Amniotic stem cell (primary cell): Measurements from ENCODE around the gene TSPY8.
"Not testable (repeated sequence)": the region's sequence is repeated elsewhere in the genome, so short reads cannot be mapped to it uniquely, and the experiment has no call there.

Experiments used
- DNase-seq: peaks from one replicate; lab custom pipeline; 2025; lab: John Stamatoyannopoulos, UW

TSPY8 gene

GRCh38 chrY:9357497-9357896 is at the start of gene TSPY8:
TSPY8 (plus strand) TSS chrY:9357797; CDS start chrY:9357843, 46 bp downstream.
- not testable (repeated sequence) for DNase-seq

- no peak for DNase-seq
These were observed 36.6 kb upstream of the TSPY8 start for GRCh38 chrY:9320996-9321395.

GRCh38 chrY:9337164-9337563 is 20.4 kb upstream of the TSPY8 start, which contains the start of gene TSPY4:
TSPY4 (plus strand) TSS chrY:9337464; CDS start chrY:9337510, 46 bp downstream.
- not testable (repeated sequence) for DNase-seq

DNA sequence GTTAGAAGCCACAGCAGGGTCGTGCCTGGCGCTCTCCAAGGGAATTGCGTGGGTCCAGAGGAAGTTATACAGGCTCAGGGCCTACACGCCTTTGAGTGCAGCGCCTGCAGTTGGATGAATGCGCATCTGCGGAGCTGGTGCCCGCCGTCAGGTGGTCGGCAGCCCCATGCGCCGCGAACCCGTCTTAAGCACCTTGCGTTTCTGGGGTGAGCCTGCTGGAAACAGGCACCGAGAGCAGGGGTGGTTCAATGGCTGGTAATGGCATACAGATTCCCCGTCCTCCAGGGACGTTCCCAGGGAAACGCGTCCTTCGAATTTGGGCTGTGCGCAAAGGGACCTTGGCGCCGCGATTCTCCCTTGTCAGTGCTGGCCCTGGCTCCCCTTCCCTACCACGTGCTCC is 38.9 kb downstream of the TSPY8 start:
- not testable (repeated sequence) for DNase-seq

DNA sequence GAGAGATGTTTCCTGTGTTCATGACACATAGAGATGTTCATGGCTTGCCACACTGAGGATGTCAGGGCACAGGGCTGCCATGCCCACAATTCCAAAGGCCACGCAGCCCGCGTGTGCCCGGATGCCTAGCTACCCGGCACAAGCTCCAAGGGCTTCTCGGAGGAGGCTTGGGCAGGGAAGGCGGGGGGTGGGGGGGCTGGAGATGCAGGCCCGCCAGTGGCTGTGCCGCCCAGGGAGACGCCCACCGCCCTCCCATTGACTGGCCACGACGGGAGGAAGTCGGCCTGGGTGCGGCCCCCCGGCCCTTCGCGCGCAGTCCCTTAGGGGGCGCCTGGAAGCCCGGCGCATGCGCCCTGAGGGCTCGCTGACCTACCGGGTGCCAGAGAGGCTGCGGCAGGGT is 40.5 kb downstream of the TSPY8 start, which contains the start of gene TSPY3:
Gene TSPY3 (plus strand): TSS at position 301 of the 400 bp plus-strand sequence. CDS start 46 bp downstream, at position 347.
- DNase-seq: not testable (repeated sequence)
